K562 (cell line): ENCODE results near the gene CCDC85B. TPM values are rescaled to one million over a fixed set of nuclear protein-coding genes. Genes with fewer than 3 reads are reported as not detected.
A peak's percentile ranks its signal among the peaks of the same experiment; 100 is the strongest.

ENCODE experiments used
- CHD2 ChIP-seq: IDR thresholded peaks from 2 replicates; pipeline ENCODE4 v1.6.1; 2011; ENCODE audit warnings: low read depth, low read length
- CREM ChIP-seq: IDR thresholded peaks from 2 replicates; pipeline ENCODE4 v1.6.1; 2014; ENCODE audit warnings: antibody characterized with exemption, low read depth
- FOXJ3 ChIP-seq: sonication (generic); formaldehyde crosslinking; IDR thresholded peaks from 2 replicates; pipeline ENCODE4 v1.4.0; 2020; ENCODE audit warnings: mild to moderate bottlenecking, missing genetic modification reagents
- HDAC1 ChIP-seq, 2 experiments: fragments of 450-650 bp; IDR thresholded peaks; 2 replicates each; pipeline ENCODE4 v1.6.1; 2016 to 2017; ENCODE audit warnings: inconsistent platforms in 1 of 2, mild to moderate bottlenecking in 1 of 2, moderate library complexity in 1 of 2
- IRF1 ChIP-seq: sonication (generic); formaldehyde crosslinking; IDR thresholded peaks from 2 replicates; pipeline ENCODE4 v1.8.0; 2022; ENCODE audit warnings: missing genetic modification reagents, mild to moderate bottlenecking, borderline replicate concordance
- KDM1A ChIP-seq, 2 experiments: fragments of 450-650 bp; IDR thresholded peaks; 2 replicates each; pipeline ENCODE4 v1.6.1; 2016; ENCODE audit warnings: mild to moderate bottlenecking in 2 of 2
- TFE3 ChIP-seq: fragments of 450-650 bp; formaldehyde crosslinking; IDR thresholded peaks from 2 replicates; pipeline ENCODE4 v1.4.0; 2020; ENCODE audit warnings: mild to moderate bottlenecking, mixed read lengths
- WHSC1 ChIP-seq: IDR thresholded peaks from one replicate; pipeline ENCODE4 v1.6.1; 2012; ENCODE audit warnings: low read length, control low read depth, inconsistent platforms
- ZBTB12 ChIP-seq: fragments of 250-450 bp; sonication (Bioruptor Pico); IDR thresholded peaks from 2 replicates; pipeline ENCODE4 v1.4.0; 2020
- ZFP36 ChIP-seq: fragments of 150-350 bp; IDR thresholded peaks from 2 replicates; pipeline ENCODE4 v1.6.1; 2018; ENCODE audit warnings: low read length, low read depth; ENCODE audit not compliant: partially characterized antibody
- polyA plus RNA-seq, 8 experiments: library from polyadenylated mRNA; depleted of rRNA in 4 of 8; stranded (reverse) in 5 of 8; unstranded in 3 of 8; fragments of >200 nt; fragmentation: Nextera tagmentation in 2 of 8; fragmentation: Illumina TruSeq in 1 of 8; extraction: Ambion mirVana in 2 of 8; extraction: Trizol in 1 of 8; gene quantifications; 2 replicates each; pipeline versions ENCODE4 v1.2.1 to v1.2.3, GENCODE V29; 2011 to 2014; ENCODE audit warnings: inconsistent platforms in 1 of 8, missing spikeins in 1 of 8
- total RNA-seq, 7 experiments: library from RNA; depleted of rRNA in 6 of 7; stranded (reverse); fragments of >200 nt in 6 of 7; fragmentation: Illumina TruSeq in 2 of 7; extraction: Trizol in 2 of 7; gene quantifications; 2 replicates each; pipeline versions ENCODE4 v1.2.1 to v1.2.3, GENCODE V29; 2011 to 2021; ENCODE audit warnings: low replicate concordance in 1 of 7

CCDC85B gene
- total and polyA plus RNA-seq, 9 of the 15 experiments (the other 6 are each of a cell fraction or from before 2014, with no cell fraction given): 0.14 to 138 (median 6.2) TPM

GRCh38 chr11:65907878-65908277 lies 17.4 kb downstream of the CCDC85B start (continued):
- TF ChIP-seq IRF1 (no peak), CREM (no peak), ZBTB12 (no peak), ZFP36 (peak; percentile 71), TFE3 (CRISPR knock-in tag) (no peak), CHD2 (no peak), HDAC1 (IDR thresholded peaks at IDR 0.05) (no peak), FOXJ3 (CRISPR knock-in tag) (no peak), WHSC1 (no peak), KDM1A (IDR thresholded peaks at IDR 0.05) (peak in 1 of 2 experiments; percentile 52; a peak in 1 of 4 replicates)
